HG03066 (cell line): Measurements from ENCODE around the gene UGT1A5.

Experiments used
- ATAC-seq: cut with Tn5 transposase; IDR thresholded peaks from one replicate; pipeline ENCODE4 v1.9.1; 2021; ENCODE audit warnings: low read depth; ENCODE audit not compliant: unreplicated experiment

UGT1A5 gene

GRCh38 chr2:233773854-233774253, 61.1 kb downstream of the UGT1A5 start:
- no peak for ATAC-seq

GRCh38 chr2:233775414-233775813, 62.7 kb downstream of the UGT1A5 start:
- ATAC-seq, result no peak

GRCh38 chr2:233778030-233778429, 65.3 kb downstream of the UGT1A5 start, which contains the start of gene MROH2A:
MROH2A (plus strand) TSS chr2:233778330; CDS start chr2:233779359, 1,029 bp downstream.
- no peak for ATAC-seq

- ATAC-seq, result no peak
Measured at GRCh38 chr2:233779722-233780121, 67.0 kb downstream of the UGT1A5 start.

- ATAC-seq, result no peak
Measured at GRCh38 chr2:233780771-233781170, 68.1 kb downstream of the UGT1A5 start.

- no peak for ATAC-seq
Measured at GRCh38 chr2:233789554-233789953, 76.8 kb downstream of the UGT1A5 start.

- ATAC-seq, result no peak
Measured at GRCh38 chr2:233791151-233791882, 78.6 kb downstream of the UGT1A5 start.

- ATAC-seq, result no peak
Measured at GRCh38 chr2:233791883-233792329, 79.2 kb downstream of the UGT1A5 start.

GRCh38 chr2:233792720-233793119, 80.0 kb downstream of the UGT1A5 start:
- ATAC-seq, result no peak

- ATAC-seq, result no peak
Measured at GRCh38 chr2:233793465-233794127, 80.9 kb downstream of the UGT1A5 start.

- no peak for ATAC-seq
Measured at GRCh38 chr2:233794128-233794658, 81.5 kb downstream of the UGT1A5 start.

- ATAC-seq, result no peak
Measured at GRCh38 chr2:233795735-233796171, 83.0 kb downstream of the UGT1A5 start.

GRCh38 chr2:233796254-233796653, 83.5 kb downstream of the UGT1A5 start:
- no peak for ATAC-seq

- ATAC-seq, result no peak
Measured at GRCh38 chr2:233798335-233799086, 85.8 kb downstream of the UGT1A5 start.

GRCh38 chr2:233799087-233799665, 86.5 kb downstream of the UGT1A5 start:
- ATAC-seq, result no peak

- ATAC-seq, result no peak
Measured at GRCh38 chr2:233799716-233800115, 87.0 kb downstream of the UGT1A5 start.

GRCh38 chr2:233800208-233800607, 87.5 kb downstream of the UGT1A5 start:
- no peak for ATAC-seq

GRCh38 chr2:233801357-233802131, 88.8 kb downstream of the UGT1A5 start:
- no peak for ATAC-seq

GRCh38 chr2:233802132-233802815, 89.6 kb downstream of the UGT1A5 start:
- ATAC-seq, result no peak
